ENCODE results near the gene ADRA2C.

GRCh38 chr4:3811621-3812020, 45.4 kb downstream of the ADRA2C start:
- TF ChIP-seq POLR2A (IDR thresholded peaks at IDR 0.05) = no peak
- TF ChIP-seq, protein P1, sequence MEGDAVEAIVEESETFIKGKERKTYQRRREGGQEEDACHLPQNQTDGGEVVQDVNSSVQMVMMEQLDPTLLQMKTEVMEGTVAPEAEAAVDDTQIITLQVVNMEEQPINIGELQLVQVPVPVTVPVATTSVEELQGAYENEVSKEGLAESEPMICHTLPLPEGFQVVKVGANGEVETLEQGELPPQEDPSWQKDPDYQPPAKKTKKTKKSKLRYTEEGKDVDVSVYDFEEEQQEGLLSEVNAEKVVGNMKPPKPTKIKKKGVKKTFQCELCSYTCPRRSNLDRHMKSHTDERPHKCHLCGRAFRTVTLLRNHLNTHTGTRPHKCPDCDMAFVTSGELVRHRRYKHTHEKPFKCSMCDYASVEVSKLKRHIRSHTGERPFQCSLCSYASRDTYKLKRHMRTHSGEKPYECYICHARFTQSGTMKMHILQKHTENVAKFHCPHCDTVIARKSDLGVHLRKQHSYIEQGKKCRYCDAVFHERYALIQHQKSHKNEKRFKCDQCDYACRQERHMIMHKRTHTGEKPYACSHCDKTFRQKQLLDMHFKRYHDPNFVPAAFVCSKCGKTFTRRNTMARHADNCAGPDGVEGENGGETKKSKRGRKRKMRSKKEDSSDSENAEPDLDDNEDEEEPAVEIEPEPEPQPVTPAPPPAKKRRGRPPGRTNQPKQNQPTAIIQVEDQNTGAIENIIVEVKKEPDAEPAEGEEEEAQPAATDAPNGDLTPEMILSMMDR (IDR thresholded peaks at IDR 0.05) = no peak

Data from adrenal gland (tissue), 5 donors.